ENCODE measurements around the gene CPLX4. TPM values are rescaled to one million over a fixed set of nuclear protein-coding genes. Genes with fewer than 3 reads are reported as not detected.

The CPLX4 gene
- total RNA-seq, 4 donors from 2014 or later = 0.46 TPM; not detected in 3

DNA sequence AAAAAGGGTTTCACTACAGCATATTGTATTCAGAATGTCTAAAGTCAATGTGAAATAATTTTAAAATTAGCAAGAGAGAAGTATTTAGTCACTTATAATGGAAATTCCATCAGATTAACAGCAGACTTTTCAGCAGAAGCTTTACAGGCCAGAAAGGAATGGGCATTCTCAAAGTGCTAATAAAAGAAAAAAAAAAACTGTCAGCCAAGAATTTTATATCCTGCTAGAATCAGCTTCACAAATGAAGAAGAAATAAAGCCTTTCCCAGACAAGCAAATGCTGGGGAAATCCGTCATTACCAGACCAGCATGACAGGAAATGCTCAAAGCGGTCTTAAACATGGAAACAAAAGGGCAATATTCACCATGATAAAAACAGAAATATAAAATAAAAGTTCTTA lies 21.9 kb upstream of the CPLX4 start:
- DNase-seq (ENCODE audit: low spot score) (no peak), ATAC-seq (ENCODE audit: low FRiP score) (no peak)
- TF ChIP-seq, protein P1, sequence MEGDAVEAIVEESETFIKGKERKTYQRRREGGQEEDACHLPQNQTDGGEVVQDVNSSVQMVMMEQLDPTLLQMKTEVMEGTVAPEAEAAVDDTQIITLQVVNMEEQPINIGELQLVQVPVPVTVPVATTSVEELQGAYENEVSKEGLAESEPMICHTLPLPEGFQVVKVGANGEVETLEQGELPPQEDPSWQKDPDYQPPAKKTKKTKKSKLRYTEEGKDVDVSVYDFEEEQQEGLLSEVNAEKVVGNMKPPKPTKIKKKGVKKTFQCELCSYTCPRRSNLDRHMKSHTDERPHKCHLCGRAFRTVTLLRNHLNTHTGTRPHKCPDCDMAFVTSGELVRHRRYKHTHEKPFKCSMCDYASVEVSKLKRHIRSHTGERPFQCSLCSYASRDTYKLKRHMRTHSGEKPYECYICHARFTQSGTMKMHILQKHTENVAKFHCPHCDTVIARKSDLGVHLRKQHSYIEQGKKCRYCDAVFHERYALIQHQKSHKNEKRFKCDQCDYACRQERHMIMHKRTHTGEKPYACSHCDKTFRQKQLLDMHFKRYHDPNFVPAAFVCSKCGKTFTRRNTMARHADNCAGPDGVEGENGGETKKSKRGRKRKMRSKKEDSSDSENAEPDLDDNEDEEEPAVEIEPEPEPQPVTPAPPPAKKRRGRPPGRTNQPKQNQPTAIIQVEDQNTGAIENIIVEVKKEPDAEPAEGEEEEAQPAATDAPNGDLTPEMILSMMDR (IDR thresholded peaks at IDR 0.05) = no peak

DNA sequence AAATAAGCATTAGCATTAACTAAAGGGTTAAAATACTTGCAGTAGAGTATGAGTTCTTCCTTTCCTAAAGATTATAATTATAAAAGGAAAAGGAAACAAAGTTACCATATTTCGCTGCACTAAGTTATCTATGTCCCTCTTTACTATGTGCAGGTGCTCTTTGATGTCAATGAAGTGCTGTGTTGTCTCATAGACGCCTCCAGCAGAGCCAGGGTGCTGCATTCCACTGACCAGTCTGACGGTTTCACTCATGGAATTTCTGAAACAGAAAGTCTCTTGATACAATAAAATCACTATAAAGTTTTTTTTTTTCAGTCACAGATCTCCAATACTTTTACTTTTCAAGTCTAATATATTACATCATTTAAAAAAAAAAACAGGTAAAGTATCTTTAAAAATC lies 14.5 kb upstream of the CPLX4 start:
- TF ChIP-seq, protein P1 (IDR thresholded peaks at IDR 0.05) = no peak
- no peak for DNase-seq (ENCODE audit: low spot score)
- no peak for ATAC-seq (ENCODE audit: low FRiP score)

DNA sequence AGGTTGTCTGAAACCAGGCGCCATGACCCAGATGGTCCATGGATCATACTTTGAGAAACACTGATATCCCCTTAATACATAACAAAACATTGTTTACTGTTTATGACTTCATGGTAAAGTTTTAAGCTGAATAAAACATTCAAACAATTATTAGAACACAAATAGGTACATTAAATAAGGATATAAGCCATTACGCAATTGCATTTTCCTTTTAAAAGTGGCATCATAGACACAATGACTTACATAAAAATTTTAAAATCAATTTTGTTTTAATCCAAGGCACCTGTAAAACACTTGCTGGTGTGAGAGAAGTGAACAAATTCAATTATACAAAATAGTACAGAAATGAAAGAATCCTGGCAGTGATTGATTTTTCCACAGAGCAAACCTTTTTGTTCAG lies 10.2 kb upstream of the CPLX4 start:
- DNase-seq (ENCODE audit: low spot score) (no peak), ATAC-seq (ENCODE audit: low FRiP score) (no peak)
- TF ChIP-seq, protein P1 (IDR thresholded peaks at IDR 0.05) = no peak

DNA sequence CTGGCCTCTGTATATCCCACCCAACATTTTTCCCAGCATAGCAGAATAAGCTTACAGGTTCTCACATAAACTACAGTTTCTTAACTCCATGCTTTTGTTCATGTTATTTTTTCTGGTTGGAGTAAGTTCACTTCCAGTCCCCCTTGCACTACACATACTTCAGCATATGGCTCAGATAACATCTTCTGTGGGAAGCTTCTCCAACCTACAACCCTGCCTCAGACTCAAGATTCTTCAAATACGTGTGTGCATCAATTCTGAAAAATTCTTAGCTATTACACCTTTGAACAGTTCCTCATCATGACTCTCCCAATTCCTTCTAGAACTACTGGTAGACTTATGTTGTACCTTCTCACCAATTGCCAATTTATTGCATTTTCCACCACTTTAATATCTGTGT lies 7.5 kb upstream of the CPLX4 start:
- TF ChIP-seq, protein P1 (IDR thresholded peaks at IDR 0.05) = no peak
- DNase-seq (ENCODE audit: low spot score) = no peak
- no peak for ATAC-seq (ENCODE audit: low FRiP score)

DNA sequence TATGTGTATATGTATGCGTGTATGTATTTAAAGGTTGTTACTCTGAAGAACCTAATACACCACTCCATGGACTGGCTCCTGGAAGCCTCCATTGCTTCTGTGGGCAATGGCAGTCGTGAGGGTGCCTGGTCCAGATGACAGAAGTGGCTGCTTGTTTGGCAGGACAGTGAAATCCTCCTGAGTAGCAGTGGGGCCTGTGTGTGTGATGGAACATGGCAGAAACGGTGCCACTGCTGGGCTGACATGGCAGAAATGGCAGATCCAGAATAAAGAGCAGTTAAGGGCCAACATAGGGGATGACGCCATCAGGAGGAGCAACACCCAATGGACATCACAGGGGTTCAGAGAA lies 6.1 kb upstream of the CPLX4 start:
- DNase-seq (ENCODE audit: low spot score) = no peak
- TF ChIP-seq, protein P1 (IDR thresholded peaks at IDR 0.05) = no peak
- no peak for ATAC-seq (ENCODE audit: low FRiP score)

DNA sequence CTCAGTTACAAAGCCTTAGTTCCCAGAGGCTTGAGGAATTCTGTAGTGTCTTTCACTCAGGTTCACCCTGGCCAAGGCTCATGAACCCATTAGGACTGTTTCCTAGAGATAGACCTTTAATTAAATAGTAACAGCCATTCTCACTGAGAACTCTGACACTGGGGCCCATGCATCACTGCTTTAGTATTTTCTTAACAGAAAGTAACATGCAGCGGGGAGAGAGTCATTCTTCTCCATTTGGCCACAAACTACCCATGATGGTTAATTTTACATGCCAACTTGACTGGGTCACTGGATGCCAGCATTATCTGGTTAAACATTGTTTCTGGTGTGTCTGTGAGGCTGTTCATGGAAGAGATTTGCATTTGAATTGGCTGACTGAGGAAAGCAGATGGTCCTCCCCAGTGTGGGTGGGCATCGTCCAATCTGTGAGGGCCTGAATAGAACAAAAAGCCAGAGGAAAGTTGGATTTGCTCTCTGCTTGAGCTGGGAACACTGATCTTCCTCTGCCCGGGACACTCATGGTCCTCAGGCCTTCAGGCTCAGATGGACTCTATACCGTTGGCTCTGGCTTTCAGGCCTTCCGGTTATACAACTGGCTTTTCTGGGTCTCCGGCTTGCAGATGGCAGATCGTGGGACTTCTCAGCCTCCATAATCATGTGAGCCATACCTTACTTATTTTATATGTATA lies 5.6 kb upstream of the CPLX4 start:
- TF ChIP-seq, protein P1 (IDR thresholded peaks at IDR 0.05) = no peak
- DNase-seq (ENCODE audit: low spot score) (no peak), ATAC-seq (ENCODE audit: low FRiP score) (no peak)

DNA sequence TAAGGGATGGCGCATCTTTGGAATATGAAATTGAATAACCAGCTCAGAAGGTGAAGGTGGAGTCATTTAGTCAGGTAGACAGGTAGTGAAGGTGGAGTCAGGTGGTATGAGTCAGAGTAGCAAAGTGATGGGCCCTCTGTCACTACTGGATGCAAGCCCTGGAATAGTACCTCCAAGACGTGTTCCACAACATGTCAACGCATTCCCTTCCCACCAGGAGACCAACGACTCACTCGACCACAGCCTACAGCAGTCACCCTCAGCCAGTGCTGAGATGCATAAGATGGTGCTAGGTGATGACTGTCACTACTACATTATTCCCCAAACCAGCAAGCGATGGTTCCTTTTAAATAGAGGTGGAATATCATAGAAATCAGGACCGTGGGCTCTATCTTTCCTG lies 6.8 kb downstream of the CPLX4 start:
- no peak for DNase-seq (ENCODE audit: low spot score)
- ATAC-seq (ENCODE audit: low FRiP score) = no peak
- TF ChIP-seq, protein P1 (IDR thresholded peaks at IDR 0.05) = no peak

All from omental fat pad (tissue), 4 donors.